HG03196 (cell line): ENCODE measurements around the gene KRTAP19-5.
"Not testable (repeated sequence)": the region's sequence is repeated elsewhere in the genome, so short reads cannot be mapped to it uniquely, and the experiment has no call there.

ENCODE experiments used
- ATAC-seq: cut with Tn5 transposase; IDR thresholded peaks from one replicate; pipeline ENCODE4 v1.9.1; 2021; ENCODE audit not compliant: unreplicated experiment

KRTAP19-5 gene

GRCh38 chr21:30502041-30502440 lies at the start of gene KRTAP19-5:
Gene KRTAP19-5, minus strand, starts transcription at chr21:30502141. Its CDS starts 51 bp downstream, at chr21:30502090.
- ATAC-seq: no peak

GRCh38 chr21:30541764-30542163 lies 39.8 kb upstream of the KRTAP19-5 start, which contains the start of gene KRTAP19-6:
Gene KRTAP19-6, minus strand, starts transcription at chr21:30541864. Its CDS starts 31 bp downstream, at chr21:30541833.
- no peak for ATAC-seq

GRCh38 chr21:30518876-30519275 lies 16.9 kb upstream of the KRTAP19-5 start:
- no peak for ATAC-seq

GRCh38 chr21:30515681-30516080 lies 13.7 kb upstream of the KRTAP19-5 start:
- no peak for ATAC-seq

- ATAC-seq: not testable (repeated sequence)
Observed at GRCh38 chr21:30505621-30506205, 3.8 kb upstream of the KRTAP19-5 start.

GRCh38 chr21:30497065-30497464 lies 4.9 kb downstream of the KRTAP19-5 start, which contains the start of gene KRTAP19-4:
Gene KRTAP19-4, minus strand, starts transcription at chr21:30497165. Its CDS starts 55 bp downstream, at chr21:30497110.
- no peak for ATAC-seq

- ATAC-seq: no peak
Observed at GRCh38 chr21:30491963-30492428, 9.9 kb downstream of the KRTAP19-5 start, which contains the start of gene KRTAP19-3. Gene KRTAP19-3, minus strand, starts transcription at chr21:30492013. Its CDS starts 56 bp downstream, at chr21:30491957.

GRCh38 chr21:30487336-30487735 lies 14.6 kb downstream of the KRTAP19-5 start, which contains the start of gene KRTAP19-2:
Gene KRTAP19-2, minus strand, starts transcription at chr21:30487436. Its CDS starts 88 bp downstream, at chr21:30487348.
- ATAC-seq: no peak

GRCh38 chr21:30486180-30486579 lies 15.8 kb downstream of the KRTAP19-5 start:
- no peak for ATAC-seq

- ATAC-seq: no peak
Observed at GRCh38 chr21:30482130-30482529, 19.8 kb downstream of the KRTAP19-5 start.

GRCh38 chr21:30480145-30480544 lies 21.8 kb downstream of the KRTAP19-5 start, which contains the start of gene KRTAP19-1:
Gene KRTAP19-1, minus strand, starts transcription at chr21:30480367. Its CDS starts 50 bp downstream, at chr21:30480317.
- ATAC-seq: no peak

GRCh38 chr21:30479259-30479658 lies 22.7 kb downstream of the KRTAP19-5 start:
- ATAC-seq: no peak

- no peak for ATAC-seq
Observed at GRCh38 chr21:30478004-30478403, 23.9 kb downstream of the KRTAP19-5 start.

- no peak for ATAC-seq
Observed at GRCh38 chr21:30468900-30469714, 32.8 kb downstream of the KRTAP19-5 start.

GRCh38 chr21:30463713-30464112 lies 38.2 kb downstream of the KRTAP19-5 start:
- no peak for ATAC-seq
